ENCODE measurements around the gene CCDC47.

DNA sequence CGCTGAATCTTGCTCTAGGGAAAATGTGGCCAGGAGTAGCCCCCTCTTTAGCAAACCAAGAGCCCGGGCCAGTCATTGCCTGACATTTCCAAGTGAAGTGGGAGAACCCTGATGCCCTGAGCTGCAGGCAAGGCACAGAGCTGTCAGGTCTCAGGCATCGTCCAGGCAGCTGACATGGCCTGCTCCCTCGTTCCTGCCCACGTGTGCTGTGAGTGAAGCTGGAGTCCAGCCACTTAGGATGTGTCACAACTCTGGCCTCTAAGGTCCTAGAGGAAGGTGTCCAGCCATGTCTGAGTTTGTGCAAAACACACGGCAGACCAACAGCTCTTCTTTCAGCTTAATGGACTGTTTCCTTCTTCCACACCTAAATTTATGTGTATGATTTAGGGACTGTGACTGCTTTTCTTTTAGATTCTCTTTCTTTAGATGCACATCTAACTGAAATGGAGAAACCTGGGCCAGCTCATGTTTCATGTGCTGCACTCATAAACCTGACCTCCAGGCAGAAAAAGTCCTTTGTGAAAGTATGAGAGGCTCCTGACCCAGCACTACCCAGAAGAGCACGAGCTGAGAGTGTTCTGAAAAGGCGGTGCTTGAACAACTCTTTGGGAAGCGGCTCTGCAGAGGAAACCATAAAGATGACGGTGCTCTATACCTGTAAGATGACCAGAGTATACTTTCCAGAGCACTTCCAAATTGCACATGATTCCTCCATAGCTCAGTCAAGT lies 58.7 kb downstream of the CCDC47 start:
- TF ChIP-seq POLR2A (IDR thresholded peaks at IDR 0.05) = no peak
- TF ChIP-seq, protein P1, sequence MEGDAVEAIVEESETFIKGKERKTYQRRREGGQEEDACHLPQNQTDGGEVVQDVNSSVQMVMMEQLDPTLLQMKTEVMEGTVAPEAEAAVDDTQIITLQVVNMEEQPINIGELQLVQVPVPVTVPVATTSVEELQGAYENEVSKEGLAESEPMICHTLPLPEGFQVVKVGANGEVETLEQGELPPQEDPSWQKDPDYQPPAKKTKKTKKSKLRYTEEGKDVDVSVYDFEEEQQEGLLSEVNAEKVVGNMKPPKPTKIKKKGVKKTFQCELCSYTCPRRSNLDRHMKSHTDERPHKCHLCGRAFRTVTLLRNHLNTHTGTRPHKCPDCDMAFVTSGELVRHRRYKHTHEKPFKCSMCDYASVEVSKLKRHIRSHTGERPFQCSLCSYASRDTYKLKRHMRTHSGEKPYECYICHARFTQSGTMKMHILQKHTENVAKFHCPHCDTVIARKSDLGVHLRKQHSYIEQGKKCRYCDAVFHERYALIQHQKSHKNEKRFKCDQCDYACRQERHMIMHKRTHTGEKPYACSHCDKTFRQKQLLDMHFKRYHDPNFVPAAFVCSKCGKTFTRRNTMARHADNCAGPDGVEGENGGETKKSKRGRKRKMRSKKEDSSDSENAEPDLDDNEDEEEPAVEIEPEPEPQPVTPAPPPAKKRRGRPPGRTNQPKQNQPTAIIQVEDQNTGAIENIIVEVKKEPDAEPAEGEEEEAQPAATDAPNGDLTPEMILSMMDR (IDR thresholded peaks at IDR 0.05) = no peak
